Subcutaneous abdominal adipose tissue (tissue), 5 donors: ENCODE results near the gene ADAMTS2.
A peak's percentile ranks its signal among the peaks of the same experiment; 100 is the strongest.

Experiments
- H3K27ac ChIP-seq: one replicate; pipeline ENCODE4 v1.7.0; 2013; ENCODE audit warnings: low read depth, mild to moderate bottlenecking, inconsistent platforms, low read length, moderate library complexity
- H3K27me3 ChIP-seq, 5 donors: one replicate each; pipeline ENCODE4 v1.7.0; 2013; ENCODE audit warnings: low read length in 5 of 5, inconsistent platforms in 1 of 5; ENCODE audit not compliant: control insufficient read depth in 5 of 5, insufficient read depth in 4 of 5
- H3K36me3 ChIP-seq, 5 donors: one replicate each; pipeline ENCODE4 v1.7.0; 2013; ENCODE audit warnings: low read length in 5 of 5; ENCODE audit not compliant: control insufficient read depth in 5 of 5, insufficient read depth in 5 of 5
- H3K4me1 ChIP-seq, 5 donors: one replicate each; pipeline ENCODE4 v1.7.0; 2013; ENCODE audit warnings: low read length in 5 of 5, mild to moderate bottlenecking in 3 of 5, moderate library complexity in 1 of 5; ENCODE audit not compliant: control insufficient read depth in 5 of 5, insufficient read depth in 5 of 5
- H3K4me3 ChIP-seq, 5 donors: one replicate each; pipeline ENCODE4 v1.7.0; 2013; ENCODE audit warnings: low read length in 5 of 5, low read depth in 1 of 5
- H3K9ac ChIP-seq, 5 donors: one replicate each; pipeline ENCODE4 v1.7.0; 2013; ENCODE audit warnings: low read length in 5 of 5, mild to moderate bottlenecking in 4 of 5, moderate library complexity in 3 of 5
- H3K9me3 ChIP-seq, 5 donors: one replicate each; pipeline ENCODE4 v1.7.0; 2013; ENCODE audit warnings: low read length in 5 of 5; ENCODE audit not compliant: control insufficient read depth in 5 of 5
- donor health status: healthy.
- donor health status: healthy.
- donor health status: healthy.
- donor health status: healthy.
- donor health status: healthy.

The ADAMTS2 gene

DNA sequence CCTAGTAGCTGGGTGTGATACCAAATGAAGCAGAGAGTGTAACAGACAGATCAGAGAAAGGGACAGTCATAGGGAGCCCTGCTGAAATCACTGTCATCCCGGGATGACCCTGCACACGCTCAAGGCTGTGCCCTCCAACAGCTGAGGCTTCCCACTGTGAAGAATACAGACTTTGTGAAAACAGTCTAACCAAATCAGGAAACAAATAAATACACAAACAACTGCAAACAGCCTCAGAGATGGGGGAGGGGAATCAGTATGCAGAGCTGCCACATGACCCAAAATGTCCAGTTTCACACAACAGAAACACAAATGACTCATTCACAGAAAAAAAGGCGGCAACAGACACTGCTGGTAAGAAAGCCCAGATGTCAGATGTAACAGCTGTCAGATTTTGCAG, 101.9 kb downstream of the ADAMTS2 start:
- Histone ChIP-seq H3K4me1 (peaks cover 21 to 49% (median 42%) of the 10 kb centered on the region in 5 donors), H3K9ac (peak overlapping the region in 2 of 5 donors; percentile 15 to 38), H3K4me3 (no peak overlapping the region), H3K27me3 (no peaks in the 10 kb centered on the region), H3K9me3 (peaks cover 0 to 5% (median 0%) of the 10 kb centered on the region in 5 donors), H3K27ac (peak overlapping the region; percentile 29), H3K36me3 (no peaks in the 10 kb centered on the region)

DNA sequence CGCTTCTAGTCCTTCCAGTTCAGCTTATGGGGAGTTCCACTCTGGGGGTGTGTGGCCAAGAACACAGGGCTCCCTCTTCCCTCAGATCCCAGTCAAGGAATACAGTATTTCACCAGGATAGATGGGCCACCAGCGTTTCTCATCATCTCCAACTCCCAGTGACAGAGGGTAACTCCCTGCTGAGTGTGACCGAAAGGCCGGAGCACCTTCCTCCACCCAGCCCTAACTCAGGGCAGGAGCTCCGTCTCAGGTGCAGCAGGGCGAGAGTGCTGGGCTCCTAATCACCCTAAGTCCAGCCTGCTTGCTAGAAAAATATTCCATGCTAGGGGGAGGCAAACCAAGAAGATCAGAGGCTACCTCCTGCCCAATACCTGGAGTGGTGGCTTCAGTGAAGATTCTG, 102.6 kb downstream of the ADAMTS2 start:
- Histone ChIP-seq H3K9me3 (peaks cover 0 to 5% (median 0%) of the 10 kb centered on the region in 5 donors), H3K27me3 (no peaks in the 10 kb centered on the region), H3K36me3 (peaks cover 0 to 1% (median 0%) of the 10 kb centered on the region in 5 donors), H3K9ac (no peak overlapping the region), H3K4me3 (no peak overlapping the region), H3K27ac (peak overlapping the region; percentile 29), H3K4me1 (peaks cover 21 to 49% (median 42%) of the 10 kb centered on the region in 5 donors)

DNA sequence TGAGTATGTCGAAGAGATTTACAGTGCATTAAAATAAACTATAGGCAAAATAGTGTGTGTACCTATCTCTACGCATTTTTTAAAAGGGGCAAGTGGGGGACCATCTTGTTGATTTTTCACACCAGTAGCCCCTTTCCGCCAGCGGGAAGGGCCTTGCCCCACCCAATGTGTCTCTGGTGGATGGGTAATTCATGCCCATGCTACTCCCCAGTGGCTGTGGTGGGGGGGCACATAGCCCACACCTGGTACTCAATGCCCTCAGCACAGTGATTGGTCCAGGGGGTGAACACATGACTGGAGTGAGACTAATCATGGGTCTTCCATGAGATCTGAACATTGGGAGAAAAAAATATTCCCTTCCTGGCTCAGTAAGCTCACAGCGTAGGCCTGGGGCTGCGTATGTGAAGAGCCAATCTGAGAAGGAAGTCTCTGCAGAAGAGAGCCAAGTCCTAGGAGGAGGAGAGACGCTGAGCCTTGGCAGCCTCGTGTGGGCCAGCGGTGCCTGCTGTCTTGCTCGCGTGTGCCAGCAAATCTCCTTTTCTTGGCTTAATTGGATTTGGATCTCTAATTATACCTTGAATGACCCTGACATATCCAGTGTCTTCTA, 103.4 kb downstream of the ADAMTS2 start:
- Histone ChIP-seq H3K27ac (no peak overlapping the region), H3K27me3 (no peaks in the 10 kb centered on the region), H3K4me3 (no peak overlapping the region), H3K36me3 (peaks cover 0 to 5% (median 4%) of the 10 kb centered on the region in 5 donors), H3K9me3 (peaks cover 0 to 5% (median 0%) of the 10 kb centered on the region in 5 donors), H3K4me1 (peaks cover 21 to 49% (median 42%) of the 10 kb centered on the region in 5 donors), H3K9ac (no peak overlapping the region)

DNA sequence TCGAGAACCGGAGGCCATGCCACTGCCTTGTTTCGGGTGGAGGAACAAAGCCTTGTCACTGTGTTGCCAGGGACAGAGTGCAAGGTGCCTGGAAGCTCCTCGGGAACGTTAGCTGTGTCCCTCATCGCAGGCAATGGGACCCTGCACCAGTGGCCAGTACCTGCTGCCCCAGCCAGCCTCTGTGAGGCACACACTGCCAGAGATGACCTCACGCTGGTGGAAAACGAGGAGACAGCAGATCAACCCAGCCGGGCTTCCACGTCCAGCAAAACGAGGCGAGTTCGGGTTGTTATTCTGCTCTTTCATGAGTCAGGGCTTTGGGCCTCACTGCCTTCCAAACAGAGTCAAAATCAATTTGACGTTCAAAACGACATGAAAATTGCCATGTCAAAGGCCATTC, 104.1 kb downstream of the ADAMTS2 start:
- H3K9me3 ChIP-seq, result peaks cover 0 to under 1% (median 0%) of the 10 kb centered on the region in 5 donors
- H3K4me1 ChIP-seq, result peaks cover 21 to 49% (median 42%) of the 10 kb centered on the region in 5 donors
- H3K36me3 ChIP-seq, result peaks cover 0 to 5% (median 4%) of the 10 kb centered on the region in 5 donors
- H3K9ac ChIP-seq, result no peak overlapping the region
- no peak overlapping the region for H3K27ac ChIP-seq
- H3K27me3 ChIP-seq, result no peaks in the 10 kb centered on the region
- H3K4me3 ChIP-seq, result no peak overlapping the region

DNA sequence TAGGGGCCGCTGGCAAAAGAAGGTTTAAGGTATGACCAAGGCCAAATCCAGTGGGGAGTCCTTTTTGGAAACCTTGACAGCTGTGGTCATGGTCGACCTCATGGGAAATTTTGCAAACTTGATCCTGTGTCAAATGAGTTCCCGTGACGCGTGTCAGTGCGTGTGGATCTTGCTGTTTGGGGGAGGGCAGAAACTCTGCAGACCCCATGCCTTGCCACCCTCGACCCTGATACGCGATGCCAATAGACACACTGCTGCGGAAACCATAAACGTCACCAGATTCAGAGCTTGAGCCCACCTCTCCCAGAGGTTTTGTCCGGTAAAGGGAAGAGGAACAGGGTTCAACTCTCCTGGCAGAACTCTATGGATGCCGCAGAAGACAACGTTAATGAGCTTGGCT, 104.7 kb downstream of the ADAMTS2 start:
- peaks cover 0 to 5% (median 4%) of the 10 kb centered on the region in 5 donors for H3K36me3 ChIP-seq
- H3K27ac ChIP-seq, result no peak overlapping the region
- peak overlapping the region in 1 of 5 donors; percentile 42 for H3K9ac ChIP-seq
- no peak overlapping the region for H3K4me3 ChIP-seq
- H3K27me3 ChIP-seq, result no peaks in the 10 kb centered on the region
- peaks cover 21 to 49% (median 42%) of the 10 kb centered on the region in 5 donors for H3K4me1 ChIP-seq
- no peaks in the 10 kb centered on the region for H3K9me3 ChIP-seq

DNA sequence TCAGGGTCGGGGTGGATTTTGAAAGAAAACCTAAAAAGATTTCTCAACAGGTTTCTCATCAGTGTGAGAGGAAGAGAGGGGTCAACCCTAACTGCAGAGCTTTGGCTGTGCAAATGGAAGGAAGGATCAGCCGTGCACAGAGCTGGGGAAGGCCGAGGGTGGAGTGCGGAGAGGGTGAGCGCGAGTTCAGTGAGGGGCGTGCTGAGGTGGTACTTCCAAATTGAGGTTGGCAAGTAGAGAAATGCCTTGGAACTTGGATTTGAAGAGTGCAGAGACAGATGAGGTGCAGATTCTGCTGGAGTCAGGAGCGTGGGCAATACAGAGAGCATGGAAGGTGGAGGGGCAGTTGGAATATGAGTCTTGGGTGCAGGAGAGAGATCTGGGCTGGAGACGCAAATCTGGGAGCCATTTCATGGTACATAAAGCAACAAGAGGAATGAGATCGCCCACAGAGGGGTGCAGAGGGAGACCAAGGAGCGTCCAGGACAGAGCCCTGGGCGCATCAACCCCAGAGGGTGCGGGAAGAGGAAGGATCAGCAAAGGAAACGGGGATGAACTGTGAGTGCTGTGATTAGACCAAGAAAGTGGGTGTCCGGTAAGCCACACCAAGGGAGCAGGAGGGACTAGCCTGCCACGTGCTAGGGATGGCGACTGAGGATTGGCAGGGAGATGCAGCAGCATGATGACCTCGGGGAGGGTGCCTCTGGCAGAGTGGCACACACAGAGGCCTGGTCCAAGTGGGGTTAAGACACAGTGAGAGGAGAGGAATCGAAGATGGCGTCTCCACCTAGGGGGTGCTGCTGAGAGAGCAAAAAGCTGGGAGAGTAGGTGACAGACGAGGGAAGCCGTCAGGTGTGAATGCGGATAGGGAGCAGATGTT, 105.8 kb downstream of the ADAMTS2 start:
- H3K9me3 ChIP-seq, result no peaks in the 10 kb centered on the region
- H3K4me3 ChIP-seq, result no peak overlapping the region
- H3K36me3 ChIP-seq, result peaks cover 0 to 8% (median 5%) of the 10 kb centered on the region in 5 donors

DNA sequence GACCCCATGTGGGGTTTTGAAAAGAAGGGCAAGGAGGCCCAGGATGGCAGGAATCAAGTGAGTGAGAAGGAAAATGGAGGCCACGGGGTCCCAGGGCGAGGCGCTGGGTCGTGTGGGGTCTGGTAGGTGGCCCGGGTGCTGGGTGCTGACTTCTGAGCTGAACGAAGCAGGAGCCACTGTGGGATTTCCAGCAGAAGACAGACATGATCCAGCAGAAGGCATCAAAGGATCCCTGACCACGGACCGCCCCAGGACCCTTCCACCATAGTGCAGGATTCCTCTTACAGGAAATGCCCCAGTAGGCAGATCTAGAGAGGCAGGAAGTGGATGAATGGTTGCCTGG, 106.7 kb downstream of the ADAMTS2 start:
- Histone ChIP-seq H3K27ac (no peak overlapping the region), H3K36me3 (peaks cover 0 to 8% (median 5%) of the 10 kb centered on the region in 5 donors), H3K4me1 (peaks cover 18 to 40% (median 37%) of the 10 kb centered on the region in 5 donors), H3K27me3 (no peaks in the 10 kb centered on the region), H3K9ac (no peak overlapping the region), H3K9me3 (no peaks in the 10 kb centered on the region), H3K4me3 (no peak overlapping the region)

More for the DNA sequence above, 105.8 kb downstream of the ADAMTS2 start:
- Histone ChIP-seq H3K27ac (no peak overlapping the region), H3K27me3 (no peaks in the 10 kb centered on the region), H3K4me1 (peaks cover 21 to 44% (median 42%) of the 10 kb centered on the region in 5 donors), H3K9ac (no peak overlapping the region)

DNA sequence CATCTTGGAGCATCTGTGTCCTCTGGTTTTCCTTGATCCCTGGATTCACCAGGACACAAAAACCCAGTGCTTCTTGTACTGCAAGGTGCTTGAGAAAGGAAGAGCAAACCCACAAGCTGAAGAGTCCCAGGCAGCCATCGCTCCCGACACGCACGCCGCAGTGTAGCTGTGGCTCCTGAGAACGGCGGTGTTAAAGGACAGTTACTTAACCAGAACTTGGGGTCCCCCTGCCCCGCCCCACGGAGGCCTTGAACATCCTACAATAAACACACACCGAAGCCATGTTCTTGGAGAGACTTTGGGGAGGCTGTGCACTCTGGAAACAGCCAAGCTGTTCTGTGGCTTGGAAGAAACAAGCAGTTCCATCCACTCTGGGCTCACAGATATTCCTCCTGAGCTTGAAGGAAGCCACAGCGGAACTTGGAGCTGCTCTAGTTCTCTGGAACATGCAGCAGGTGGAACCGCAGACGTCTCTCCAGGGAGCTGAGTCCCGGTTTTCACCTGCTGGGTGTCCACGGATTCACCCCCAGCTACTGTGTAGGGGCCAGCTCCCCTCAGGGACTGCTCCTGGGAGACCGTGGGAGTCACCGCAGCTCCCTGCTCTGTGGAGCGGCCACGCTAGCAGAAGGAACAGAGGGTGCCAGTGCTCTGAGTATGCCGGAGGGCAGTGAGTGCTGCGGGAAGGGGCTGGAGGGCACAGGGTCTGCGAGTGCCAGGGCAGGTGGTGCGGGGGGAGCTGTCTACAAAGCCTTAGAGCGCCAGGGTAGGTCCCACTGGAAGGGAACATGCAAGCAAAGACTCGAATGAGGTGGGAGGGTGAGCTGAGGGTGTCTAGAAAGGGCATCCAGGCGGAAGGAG, 107.3 kb downstream of the ADAMTS2 start:
- no peak overlapping the region for H3K27ac ChIP-seq
- peaks cover 0 to 8% (median 5%) of the 10 kb centered on the region in 5 donors for H3K36me3 ChIP-seq
- no peak overlapping the region for H3K9ac ChIP-seq
- H3K4me3 ChIP-seq, result no peak overlapping the region
- no peaks in the 10 kb centered on the region for H3K9me3 ChIP-seq
- no peaks in the 10 kb centered on the region for H3K27me3 ChIP-seq
- peaks cover 13 to 34% (median 31%) of the 10 kb centered on the region in 5 donors for H3K4me1 ChIP-seq

DNA sequence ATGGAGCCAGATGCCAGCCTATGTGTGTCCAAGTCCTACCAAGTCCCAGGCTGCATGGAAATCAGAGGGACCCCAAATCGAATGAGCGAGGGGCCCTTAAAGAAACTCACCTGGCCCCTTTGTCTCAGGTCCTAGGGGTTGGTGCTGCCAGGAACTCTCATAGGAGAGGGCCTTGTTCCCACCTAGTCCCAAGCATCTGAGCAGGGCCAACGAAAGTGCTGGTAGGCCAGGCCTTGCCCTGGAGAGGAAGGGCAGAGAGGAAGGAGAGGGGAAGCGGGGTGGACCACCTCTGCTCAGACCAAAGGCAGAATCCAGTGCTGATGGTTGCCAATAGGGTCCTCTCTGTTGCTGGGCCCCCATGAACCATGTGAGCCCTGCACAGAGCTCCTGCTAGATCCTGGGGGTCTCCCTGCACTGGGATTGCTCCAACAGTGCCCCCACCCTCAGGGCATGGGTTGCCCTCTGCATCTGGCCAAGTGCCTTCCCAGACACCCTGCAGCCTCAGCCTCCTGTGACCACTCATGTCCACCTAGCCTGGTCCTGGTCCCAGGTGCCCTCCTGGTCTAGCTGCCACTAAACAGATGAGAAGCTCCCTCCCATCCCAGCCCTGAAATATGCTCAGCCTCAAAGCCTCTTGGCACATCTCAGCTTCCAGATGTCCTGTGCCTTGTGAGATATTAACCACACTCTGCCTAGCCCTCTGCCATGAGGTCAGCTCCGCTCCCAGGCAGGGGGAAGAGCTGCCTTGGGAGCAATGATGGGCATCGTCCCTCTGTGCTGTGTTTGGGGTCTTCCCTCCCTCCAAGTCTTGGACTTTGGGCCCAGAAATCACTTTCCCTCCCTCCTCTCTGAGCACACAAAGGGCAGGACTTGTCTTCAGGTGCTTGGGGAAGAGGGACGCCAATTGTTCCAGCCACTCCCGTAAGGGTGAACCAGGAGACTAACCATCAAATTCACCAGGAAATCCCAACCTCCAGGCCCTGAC, 109.6 kb downstream of the ADAMTS2 start:
- peaks cover 2 to 12% (median 8%) of the 10 kb centered on the region in 5 donors for H3K4me1 ChIP-seq
- no peaks in the 10 kb centered on the region for H3K9me3 ChIP-seq
- H3K27me3 ChIP-seq, result no peaks in the 10 kb centered on the region
- H3K4me3 ChIP-seq, result no peak overlapping the region
- H3K36me3 ChIP-seq, result peaks cover 0 to 12% (median 5%) of the 10 kb centered on the region in 5 donors
- H3K9ac ChIP-seq, result no peak overlapping the region
- H3K27ac ChIP-seq, result no peak overlapping the region
